SK-N-SH (cell line): Measurements from ENCODE around the gene MACROD1. TPM values are rescaled to one million over a fixed set of nuclear protein-coding genes. Genes with fewer than 3 reads are reported as not detected.

Source experiments
- CTCF ChIA-PET: fragments of 300-600, 350-600 bp; formaldehyde crosslinking; extraction: SDS; loops from one replicate; lab custom pipeline; 2021; lab: Yijun Ruan, JAX
- POLR2A ChIA-PET: fragments of 350-600 bp; sonication (Branson Sonifier 250); formaldehyde crosslinking; extraction: SDS; loops from one replicate; lab custom pipeline; 2020; ENCODE audit warnings: antibody characterized with exemption, inconsistent platforms; lab: Yijun Ruan, JAX
- DNase-seq: peaks from one replicate; pipeline ENCODE4 v3.0.0; 2012
- H2AFZ ChIP-seq: fragments of 200-600 bp; sonication (generic); 2 replicates; pipeline ENCODE4 v1.8.1; 2016; ENCODE audit warnings: antibody characterized with exemption, mild to moderate bottlenecking, low read depth
- H3F3A ChIP-seq: fragments of 200-600 bp; sonication (generic); replicated peaks from 2 replicates; pipeline ENCODE3; 2016; ENCODE audit warnings: antibody characterized with exemption, mild to moderate bottlenecking; ENCODE audit not compliant: insufficient read depth
- H3K27ac ChIP-seq, 2 experiments: fragments of 200-500 bp in 1 of 2; fragments of 200-600 bp in 1 of 2; sonication (Bioruptor generic) in 1 of 2; sonication (generic), shearing (Covaris generic) in 1 of 2; 2 replicates each; pipeline versions ENCODE4 v1.5.1 to v1.6.1; 2014 to 2016; ENCODE audit warnings: low read depth in 2 of 2, inconsistent platforms in 1 of 2, low read length in 1 of 2, mild to moderate bottlenecking in 1 of 2, mixed read lengths in 1 of 2
- H3K27me3 ChIP-seq: fragments of 200-600 bp; sonication (generic), shearing (Covaris generic); 2 replicates; pipeline ENCODE4 v1.6.1; 2016; ENCODE audit warnings: mixed run types; ENCODE audit not compliant: insufficient read depth
- H3K36me3 ChIP-seq, 2 experiments: fragments of 200-500 bp in 1 of 2; fragments of 200-600 bp in 1 of 2; sonication (Bioruptor generic) in 1 of 2; sonication (generic) in 1 of 2; replicated peaks in 1 of 2; 2 replicates each; pipeline versions ENCODE3 to v1.5.1; 2014 to 2016; ENCODE audit warnings: low read length in 1 of 2, mild to moderate bottlenecking in 1 of 2; ENCODE audit not compliant: insufficient read depth in 2 of 2, control insufficient read depth in 1 of 2
- H3K4me1 ChIP-seq, 2 experiments: fragments of 200-500 bp in 1 of 2; fragments of 200-600 bp in 1 of 2; sonication (Bioruptor generic) in 1 of 2; sonication (generic), shearing (Covaris generic) in 1 of 2; 2 replicates each; pipeline versions ENCODE4 v1.5.1 to v1.6.1; 2014 to 2016; ENCODE audit warnings: low read depth in 1 of 2, low read length in 1 of 2, mixed run types in 1 of 2; ENCODE audit not compliant: insufficient read depth in 2 of 2, control insufficient read depth in 1 of 2
- H3K4me2 ChIP-seq: fragments of 200-600 bp; sonication (generic), shearing (Covaris generic); 2 replicates; pipeline ENCODE4 v1.6.1; 2017; ENCODE audit warnings: mixed run types
- H3K4me3 ChIP-seq, 2 experiments: fragments of 200-500 bp in 1 of 2; fragments of 200-600 bp in 1 of 2; sonication (Bioruptor generic) in 1 of 2; sonication (generic), shearing (Covaris generic) in 1 of 2; 2 replicates each; pipeline versions ENCODE4 v1.5.1 to v1.8.1; 2014 to 2016; ENCODE audit warnings: low read depth in 2 of 2, inconsistent platforms in 1 of 2, low read length in 1 of 2, mild to moderate bottlenecking in 1 of 2, mixed read lengths in 1 of 2, moderate library complexity in 1 of 2
- H3K79me2 ChIP-seq: fragments of 200-600 bp; sonication (generic); 2 replicates; pipeline ENCODE4 v1.8.1; 2017; ENCODE audit warnings: mild to moderate bottlenecking; ENCODE audit not compliant: insufficient read depth
- H3K9ac ChIP-seq: fragments of 200-600 bp; sonication (generic); 2 replicates; pipeline ENCODE4 v1.6.1; 2017; ENCODE audit warnings: mixed run types
- H3K9me2 ChIP-seq: fragments of 200-600 bp; sonication (generic); 2 replicates; pipeline ENCODE4 v1.6.1; 2017; ENCODE audit warnings: mixed run types
- H3K9me3 ChIP-seq: fragments of 200-600 bp; sonication (generic); 2 replicates; pipeline ENCODE4 v1.6.1; 2017; ENCODE audit warnings: mixed run types, mild to moderate bottlenecking, moderate library complexity
- H4K20me1 ChIP-seq: fragments of 200-600 bp; sonication (generic); 2 replicates; pipeline ENCODE4 v1.6.1; 2017; ENCODE audit warnings: mild to moderate bottlenecking, mixed run types; ENCODE audit not compliant: insufficient read depth
- EP300 ChIP-seq, 2 experiments: IDR thresholded peaks; 2 replicates each; pipeline versions ENCODE4 v1.4.0 to v1.6.1; 2012; ENCODE audit warnings: borderline replicate concordance in 1 of 2, low read depth in 1 of 2, low read length in 1 of 2
- EZH2phosphoT487 ChIP-seq: fragments of 200-600 bp; sonication (generic); IDR thresholded peaks from 2 replicates; pipeline ENCODE4 v1.6.1; 2017; ENCODE audit warnings: low read depth, mixed run types, mild to moderate bottlenecking, antibody characterized with exemption, moderate library complexity, borderline replicate concordance
- FOXM1 ChIP-seq: IDR thresholded peaks from 2 replicates; pipeline ENCODE4 v1.4.0; 2012; ENCODE audit warnings: low read depth, mild to moderate bottlenecking
- MEF2A ChIP-seq: IDR thresholded peaks from 2 replicates; pipeline ENCODE4 v1.4.0; 2012; ENCODE audit warnings: low read depth, borderline replicate concordance
- NFIC ChIP-seq: IDR thresholded peaks from 2 replicates; pipeline ENCODE4 v1.4.0; 2012; ENCODE audit warnings: borderline replicate concordance
- NRF1 ChIP-seq: IDR thresholded peaks from 2 replicates; pipeline ENCODE4 v1.6.1; 2012; ENCODE audit warnings: low read depth, mild to moderate bottlenecking, low read length
- RAD21 ChIP-seq: IDR thresholded peaks from 2 replicates; pipeline ENCODE4 v1.6.1; 2012; ENCODE audit warnings: mild to moderate bottlenecking, low read length
- RCOR1 ChIP-seq: fragments of 150-350 bp; IDR thresholded peaks from 2 replicates; pipeline ENCODE4 v1.6.1; 2017; ENCODE audit warnings: antibody characterized with exemption, low read length
- SIN3A ChIP-seq: IDR thresholded peaks from 2 replicates; pipeline ENCODE4 v1.6.1; 2012; ENCODE audit warnings: low read depth, mild to moderate bottlenecking, low read length, moderate library complexity, borderline replicate concordance
- TAF1 ChIP-seq: IDR thresholded peaks from 2 replicates; pipeline ENCODE4 v1.6.1; 2012; ENCODE audit warnings: low read depth, mild to moderate bottlenecking, low read length, moderate library complexity, borderline replicate concordance
- TEAD4 ChIP-seq: IDR thresholded peaks from 2 replicates; pipeline ENCODE4 v1.4.0; 2012; ENCODE audit warnings: mild to moderate bottlenecking, borderline replicate concordance; ENCODE audit not compliant: insufficient read depth
- YY1 ChIP-seq: IDR thresholded peaks from 2 replicates; pipeline ENCODE4 v1.4.0; 2012; ENCODE audit warnings: low read depth, mild to moderate bottlenecking
- WGBS: methylation state at CpG from one replicate; pipeline ENCODE4 v1.1.6; 2017; ENCODE audit warnings: low lambda C conversion rate; 5-methylcytosine and 5-hydroxymethylcytosine counted together
- polyA plus RNA-seq, 3 experiments: library from polyadenylated mRNA; depleted of rRNA; stranded (reverse); fragments of >200 nt; gene quantifications; 2 replicates each; pipeline ENCODE4 v1.2.3, GENCODE V29; 2012
- TF ChIP-seq, protein P1 (sequence below): IDR thresholded peaks from 2 replicates; pipeline ENCODE4 v1.6.1; 2012; ENCODE audit warnings: mild to moderate bottlenecking, low read depth, low read length, moderate library complexity
- TF ChIP-seq, protein P2 (sequence below): fragments of 150-350 bp; IDR thresholded peaks from 2 replicates; pipeline ENCODE4 v1.6.1; 2016; ENCODE audit warnings: mild to moderate bottlenecking, low read depth, low read length
- TF ChIP-seq, protein P3 (sequence below): IDR thresholded peaks from 2 replicates; pipeline ENCODE4 v1.4.0; 2012; ENCODE audit warnings: low read depth
- TF ChIP-seq, protein P4 (sequence below): fragments of 150-350 bp; IDR thresholded peaks from 2 replicates; pipeline ENCODE4 v1.6.1; 2017; ENCODE audit warnings: antibody characterized with exemption, low read length, low read depth, borderline replicate concordance
- TF ChIP-seq, protein P5 (sequence below): IDR thresholded peaks from 2 replicates; pipeline ENCODE4 v1.4.0; 2012; ENCODE audit warnings: low read depth, borderline replicate concordance

The MACROD1 gene
- polyA plus RNA-seq, 1 of the 3 experiments (the other 2 are of a cell fraction): 49.1 TPM

DNA sequence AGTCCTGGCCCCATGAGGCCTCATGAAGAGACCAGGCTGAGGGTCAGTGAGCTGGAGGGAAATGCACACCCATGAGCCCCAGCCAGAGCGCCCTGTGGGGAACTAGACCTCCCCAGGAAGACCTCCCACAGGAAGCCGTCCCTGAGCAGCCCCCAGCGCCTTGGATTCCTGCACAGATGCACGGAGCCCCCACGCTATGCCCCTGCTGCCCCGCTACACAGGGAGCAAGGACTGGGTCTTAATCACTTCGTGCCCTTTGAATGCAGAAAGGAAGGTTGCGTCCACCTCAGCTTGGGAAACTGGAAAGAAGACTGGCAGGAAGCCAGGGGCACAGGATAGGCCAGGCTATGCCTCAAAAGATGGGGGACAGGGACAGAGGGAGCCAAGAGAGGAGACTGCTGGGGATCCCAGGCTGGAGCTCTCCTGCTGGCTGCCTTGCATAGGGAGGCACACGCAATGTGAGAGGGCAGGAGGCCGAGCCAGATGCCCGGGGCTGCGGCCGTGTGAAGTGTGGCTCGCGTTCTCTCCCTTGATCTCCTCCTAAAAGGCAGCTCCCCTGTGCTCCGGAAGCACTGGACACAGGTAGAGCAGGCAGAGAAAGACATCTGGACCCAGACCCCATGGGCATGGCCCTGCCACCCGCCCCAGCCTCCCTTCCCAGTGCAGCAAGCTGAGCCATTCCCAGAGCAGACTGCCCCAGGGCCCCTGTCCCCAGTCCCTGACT is 32.8 kb downstream of the MACROD1 start:
- 95% methylated on average over 9 of the region's 17 CpGs for WGBS
- Histone ChIP-seq H3K36me3 (no peaks in the 10 kb centered on the region), H3K9me3 (no peaks in the 10 kb centered on the region), H3K9me2 (no peaks in the 10 kb centered on the region), H3K27ac (peak overlapping the region in 1 of 2 experiments; percentile 94; a peak in 2 of 4 replicates), H3K27me3 (no peaks in the 10 kb centered on the region)
- POLR2A ChIA-PET: interaction anchor here (1.1 to 2.5 kb wide), 5 partner anchors 13 to 72 kb away, joined by 3 to 9 read pairs (median 7); no protein-coding TSS in a partner anchor
- no peak for TF ChIP-seq TAF1
- TF ChIP-seq SIN3A: no peak
- TF ChIP-seq, protein P1, sequence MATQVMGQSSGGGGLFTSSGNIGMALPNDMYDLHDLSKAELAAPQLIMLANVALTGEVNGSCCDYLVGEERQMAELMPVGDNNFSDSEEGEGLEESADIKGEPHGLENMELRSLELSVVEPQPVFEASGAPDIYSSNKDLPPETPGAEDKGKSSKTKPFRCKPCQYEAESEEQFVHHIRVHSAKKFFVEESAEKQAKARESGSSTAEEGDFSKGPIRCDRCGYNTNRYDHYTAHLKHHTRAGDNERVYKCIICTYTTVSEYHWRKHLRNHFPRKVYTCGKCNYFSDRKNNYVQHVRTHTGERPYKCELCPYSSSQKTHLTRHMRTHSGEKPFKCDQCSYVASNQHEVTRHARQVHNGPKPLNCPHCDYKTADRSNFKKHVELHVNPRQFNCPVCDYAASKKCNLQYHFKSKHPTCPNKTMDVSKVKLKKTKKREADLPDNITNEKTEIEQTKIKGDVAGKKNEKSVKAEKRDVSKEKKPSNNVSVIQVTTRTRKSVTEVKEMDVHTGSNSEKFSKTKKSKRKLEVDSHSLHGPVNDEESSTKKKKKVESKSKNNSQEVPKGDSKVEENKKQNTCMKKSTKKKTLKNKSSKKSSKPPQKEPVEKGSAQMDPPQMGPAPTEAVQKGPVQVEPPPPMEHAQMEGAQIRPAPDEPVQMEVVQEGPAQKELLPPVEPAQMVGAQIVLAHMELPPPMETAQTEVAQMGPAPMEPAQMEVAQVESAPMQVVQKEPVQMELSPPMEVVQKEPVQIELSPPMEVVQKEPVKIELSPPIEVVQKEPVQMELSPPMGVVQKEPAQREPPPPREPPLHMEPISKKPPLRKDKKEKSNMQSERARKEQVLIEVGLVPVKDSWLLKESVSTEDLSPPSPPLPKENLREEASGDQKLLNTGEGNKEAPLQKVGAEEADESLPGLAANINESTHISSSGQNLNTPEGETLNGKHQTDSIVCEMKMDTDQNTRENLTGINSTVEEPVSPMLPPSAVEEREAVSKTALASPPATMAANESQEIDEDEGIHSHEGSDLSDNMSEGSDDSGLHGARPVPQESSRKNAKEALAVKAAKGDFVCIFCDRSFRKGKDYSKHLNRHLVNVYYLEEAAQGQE: no peak
- TF ChIP-seq, protein P2, sequence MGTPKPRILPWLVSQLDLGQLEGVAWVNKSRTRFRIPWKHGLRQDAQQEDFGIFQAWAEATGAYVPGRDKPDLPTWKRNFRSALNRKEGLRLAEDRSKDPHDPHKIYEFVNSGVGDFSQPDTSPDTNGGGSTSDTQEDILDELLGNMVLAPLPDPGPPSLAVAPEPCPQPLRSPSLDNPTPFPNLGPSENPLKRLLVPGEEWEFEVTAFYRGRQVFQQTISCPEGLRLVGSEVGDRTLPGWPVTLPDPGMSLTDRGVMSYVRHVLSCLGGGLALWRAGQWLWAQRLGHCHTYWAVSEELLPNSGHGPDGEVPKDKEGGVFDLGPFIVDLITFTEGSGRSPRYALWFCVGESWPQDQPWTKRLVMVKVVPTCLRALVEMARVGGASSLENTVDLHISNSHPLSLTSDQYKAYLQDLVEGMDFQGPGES: no peak
- TF ChIP-seq MEF2A: no peak
- TF ChIP-seq, protein P3, sequence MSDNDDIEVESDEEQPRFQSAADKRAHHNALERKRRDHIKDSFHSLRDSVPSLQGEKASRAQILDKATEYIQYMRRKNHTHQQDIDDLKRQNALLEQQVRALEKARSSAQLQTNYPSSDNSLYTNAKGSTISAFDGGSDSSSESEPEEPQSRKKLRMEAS: no peak
- no peak for TF ChIP-seq EP300 (IDR thresholded peaks at IDR 0.05; ENCODE audit: borderline replicate concordance in 1 of 2, low read depth in 1 of 2, low read length in 1 of 2)
- no peak for TF ChIP-seq YY1
- TF ChIP-seq, protein P4, sequence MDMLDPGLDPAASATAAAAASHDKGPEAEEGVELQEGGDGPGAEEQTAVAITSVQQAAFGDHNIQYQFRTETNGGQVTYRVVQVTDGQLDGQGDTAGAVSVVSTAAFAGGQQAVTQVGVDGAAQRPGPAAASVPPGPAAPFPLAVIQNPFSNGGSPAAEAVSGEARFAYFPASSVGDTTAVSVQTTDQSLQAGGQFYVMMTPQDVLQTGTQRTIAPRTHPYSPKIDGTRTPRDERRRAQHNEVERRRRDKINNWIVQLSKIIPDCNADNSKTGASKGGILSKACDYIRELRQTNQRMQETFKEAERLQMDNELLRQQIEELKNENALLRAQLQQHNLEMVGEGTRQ: no peak
- TF ChIP-seq TEAD4: no peak
- no peak for TF ChIP-seq RCOR1
- TF ChIP-seq NRF1: no peak
- no peak for TF ChIP-seq FOXM1
- no peak for TF ChIP-seq EZH2phosphoT487
- TF ChIP-seq, protein P5, sequence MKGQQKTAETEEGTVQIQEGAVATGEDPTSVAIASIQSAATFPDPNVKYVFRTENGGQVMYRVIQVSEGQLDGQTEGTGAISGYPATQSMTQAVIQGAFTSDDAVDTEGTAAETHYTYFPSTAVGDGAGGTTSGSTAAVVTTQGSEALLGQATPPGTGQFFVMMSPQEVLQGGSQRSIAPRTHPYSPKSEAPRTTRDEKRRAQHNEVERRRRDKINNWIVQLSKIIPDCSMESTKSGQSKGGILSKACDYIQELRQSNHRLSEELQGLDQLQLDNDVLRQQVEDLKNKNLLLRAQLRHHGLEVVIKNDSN: no peak
- TF ChIP-seq NFIC: no peak
- no peak for TF ChIP-seq RAD21
- TF ChIP-seq, all 33 proteins: peak for 0
- Histone ChIP-seq H3K4me2 (no peak overlapping the region), H2AFZ (no peak overlapping the region), H3F3A (no peaks in the 10 kb centered on the region), H4K20me1 (no peaks in the 10 kb centered on the region), H3K79me2 (no peaks in the 10 kb centered on the region), H3K4me1 (peaks cover 0 to 56% of the 10 kb centered on the region in 2 experiments; a peak in 2 of 4 replicates), H3K9ac (no peak overlapping the region), H3K4me3 (no peak overlapping the region)
- CTCF ChIA-PET: interaction anchor here (0.6 to 5.8 kb wide), 10 partner anchors 8 to 93 kb away, joined by 3 to 33 read pairs (median 4); no protein-coding TSS in a partner anchor
- DNase-seq: no peak
